Activated CD8-positive, alpha-beta T cell treated with anti-CD3 and anti-CD28 coated beads for 36 hours (primary cell): ENCODE data around the gene IRAK1. TPM values are rescaled to one million over a fixed set of nuclear protein-coding genes. Genes with fewer than 3 reads are reported as not detected.

ENCODE experiments used
- ATAC-seq: fragments of 200-7000 bp; cut with Tn5 transposase; one replicate; pipeline ENCODE4 v1.10.0; 2021; ENCODE audit warnings: mild to moderate bottlenecking, moderate library complexity
- CTCF ChIA-PET: fragments of 350-600 bp; sonication (Branson Sonifier 250); formaldehyde crosslinking; loops from one replicate; lab custom pipeline; 2021; ENCODE audit warnings: antibody characterized with exemption; lab: Charles Lee
- POLR2A ChIA-PET: fragments of 350-600 bp; sonication (Branson Sonifier 250); formaldehyde crosslinking; loops from one replicate; lab custom pipeline; 2021; ENCODE audit warnings: antibody characterized with exemption; lab: Charles Lee
- DNase-seq: peaks from one replicate; pipeline ENCODE4 v3.0.0-alpha.2; 2020
- H3K27ac Mint-ChIP-seq: one replicate; pipeline ENCODE4 v1.8.0; 2021; ENCODE audit warnings: mild to moderate bottlenecking, mixed read lengths
- H3K27me3 Mint-ChIP-seq: one replicate; pipeline ENCODE4 v1.8.0; 2021; ENCODE audit warnings: mixed read lengths
- H3K36me3 Mint-ChIP-seq: one replicate; pipeline ENCODE4 v1.8.0; 2021; ENCODE audit warnings: low read depth, mixed read lengths
- H3K4me1 Mint-ChIP-seq: one replicate; pipeline ENCODE4 v1.8.0; 2021; ENCODE audit warnings: low read depth, mixed read lengths
- H3K4me3 Mint-ChIP-seq: one replicate; pipeline ENCODE4 v1.8.0; 2021; ENCODE audit warnings: mild to moderate bottlenecking, moderate library complexity, mixed read lengths
- H3K9me3 Mint-ChIP-seq: one replicate; pipeline ENCODE4 v1.8.0; 2021; ENCODE audit warnings: mixed read lengths
- intact Hi-C: fragments of 100-400 bp; cut with micrococcal nuclease; formaldehyde crosslinking; loops from one replicate; pipeline ENCODE4 v1.10.0; 2022
- total RNA-seq, 2 experiments: library from RNA; stranded (reverse); gene quantifications; one replicate each; pipeline ENCODE4 v1.2.3, GENCODE V29; 2021
- TF ChIP-seq, protein P1 (sequence below): fragments of 200-600 bp; IDR thresholded peaks from one replicate; pipeline ENCODE4 v1.8.0; 2022; ENCODE audit warnings: antibody characterized with exemption, mild to moderate bottlenecking

Gene IRAK1
- total RNA-seq, 2 experiments from 2014 or later, result 134 to 136 TPM

DNA sequence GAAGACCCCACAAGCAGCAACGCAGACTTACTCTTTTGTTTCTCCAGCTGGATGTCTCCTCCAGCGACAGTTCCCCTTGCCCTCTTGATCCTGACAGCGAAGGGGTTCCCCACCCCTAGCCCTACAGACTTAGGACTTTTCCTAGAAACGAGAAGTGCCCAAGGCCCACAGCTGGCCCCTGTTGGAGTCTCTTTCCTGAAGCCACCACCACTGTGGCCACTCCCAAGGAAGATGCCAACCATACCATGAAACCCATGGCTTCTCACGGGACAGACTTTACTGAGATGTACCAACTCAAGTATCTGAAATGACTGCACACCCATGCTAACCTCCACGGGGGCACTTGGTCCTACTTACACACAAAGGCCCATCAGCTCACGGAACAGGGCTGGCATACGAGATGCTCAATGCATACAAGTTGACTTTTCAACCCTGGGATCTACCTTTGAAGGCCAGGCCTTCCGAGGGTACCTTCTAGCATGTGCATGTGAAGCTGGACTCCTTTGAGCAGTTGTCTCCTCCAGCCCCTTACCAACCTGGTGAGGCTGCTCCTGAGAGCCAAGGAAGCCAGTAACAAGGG, 924 bp upstream of the IRAK1 start:
- ChIA-PET CTCF (interaction anchor here (0.6 to 1.7 kb wide), 3 partner anchors 31 to 284 kb away, joined by 3 to 5 read pairs (median 3); no protein-coding TSS in a partner anchor), POLR2A (interaction anchor here (0.6 to 2.3 kb wide), 8 partner anchors 10 to 378 kb away, joined by 3 to 7 read pairs (median 4); partner anchors contain the start of genes ARHGAP4 and RPL10)
- intact Hi-C loops, result no loop called here
- Mint-ChIP-seq H3K27ac (peak overlapping the region; percentile 95), H3K9me3 (no peaks in the 10 kb centered on the region), H3K4me3 (peak overlapping the region; percentile 92), H3K4me1 (peaks cover 12% of the 10 kb centered on the region), H3K36me3 (peaks cover 22% of the 10 kb centered on the region), H3K27me3 (no peaks in the 10 kb centered on the region)
- TF ChIP-seq, protein P1, sequence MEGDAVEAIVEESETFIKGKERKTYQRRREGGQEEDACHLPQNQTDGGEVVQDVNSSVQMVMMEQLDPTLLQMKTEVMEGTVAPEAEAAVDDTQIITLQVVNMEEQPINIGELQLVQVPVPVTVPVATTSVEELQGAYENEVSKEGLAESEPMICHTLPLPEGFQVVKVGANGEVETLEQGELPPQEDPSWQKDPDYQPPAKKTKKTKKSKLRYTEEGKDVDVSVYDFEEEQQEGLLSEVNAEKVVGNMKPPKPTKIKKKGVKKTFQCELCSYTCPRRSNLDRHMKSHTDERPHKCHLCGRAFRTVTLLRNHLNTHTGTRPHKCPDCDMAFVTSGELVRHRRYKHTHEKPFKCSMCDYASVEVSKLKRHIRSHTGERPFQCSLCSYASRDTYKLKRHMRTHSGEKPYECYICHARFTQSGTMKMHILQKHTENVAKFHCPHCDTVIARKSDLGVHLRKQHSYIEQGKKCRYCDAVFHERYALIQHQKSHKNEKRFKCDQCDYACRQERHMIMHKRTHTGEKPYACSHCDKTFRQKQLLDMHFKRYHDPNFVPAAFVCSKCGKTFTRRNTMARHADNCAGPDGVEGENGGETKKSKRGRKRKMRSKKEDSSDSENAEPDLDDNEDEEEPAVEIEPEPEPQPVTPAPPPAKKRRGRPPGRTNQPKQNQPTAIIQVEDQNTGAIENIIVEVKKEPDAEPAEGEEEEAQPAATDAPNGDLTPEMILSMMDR, result no peak
- peak; percentile 14 for ATAC-seq
- DNase-seq, result peak; percentile 31

DNA sequence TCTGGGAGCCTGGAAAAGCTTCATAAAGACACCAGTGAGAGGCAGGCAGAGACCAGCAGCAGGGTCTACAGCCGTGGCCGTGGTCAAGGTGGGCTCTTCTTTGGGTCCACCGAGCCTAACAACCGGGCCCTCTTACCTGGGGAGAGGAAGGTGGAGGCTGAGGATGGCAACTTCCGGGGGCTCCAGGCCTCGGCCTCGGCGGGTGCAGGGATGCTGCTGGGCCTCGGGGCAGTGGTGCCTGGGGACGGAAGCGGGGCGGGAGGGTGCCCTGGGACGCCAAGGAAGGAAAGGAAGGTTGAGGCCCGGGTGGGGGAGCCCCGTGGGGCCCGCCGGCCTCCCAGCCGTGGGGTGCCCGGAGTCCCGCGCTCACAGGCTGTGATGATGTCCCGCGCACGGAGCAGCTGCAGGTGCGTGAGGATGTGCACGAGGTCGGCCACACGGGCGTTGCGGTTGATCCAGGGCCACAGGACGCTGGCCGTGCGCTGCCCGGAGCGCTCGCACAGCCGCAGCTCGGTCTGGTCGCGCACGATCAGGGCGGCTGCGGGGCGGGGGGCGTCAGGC, 561 bp downstream of the IRAK1 start:
- peak; percentile 31 for DNase-seq
- Mint-ChIP-seq H3K36me3 (peaks cover 29% of the 10 kb centered on the region), H3K27ac (peak overlapping the region; percentile 91), H3K9me3 (no peaks in the 10 kb centered on the region), H3K27me3 (no peaks in the 10 kb centered on the region), H3K4me3 (peak overlapping the region; percentile 86), H3K4me1 (peaks cover 22% of the 10 kb centered on the region)
- TF ChIP-seq, protein P1, result no peak
- POLR2A ChIA-PET, result interaction anchor here (0.6 to 2.3 kb wide), 4 partner anchors 9 to 94 kb away, joined by 3 to 7 read pairs (median 5); partner anchors contain the start of gene ARHGAP4
- CTCF ChIA-PET, result no interaction called here
- peak; percentile 18 for ATAC-seq
- intact Hi-C loops, result no loop called here

DNA sequence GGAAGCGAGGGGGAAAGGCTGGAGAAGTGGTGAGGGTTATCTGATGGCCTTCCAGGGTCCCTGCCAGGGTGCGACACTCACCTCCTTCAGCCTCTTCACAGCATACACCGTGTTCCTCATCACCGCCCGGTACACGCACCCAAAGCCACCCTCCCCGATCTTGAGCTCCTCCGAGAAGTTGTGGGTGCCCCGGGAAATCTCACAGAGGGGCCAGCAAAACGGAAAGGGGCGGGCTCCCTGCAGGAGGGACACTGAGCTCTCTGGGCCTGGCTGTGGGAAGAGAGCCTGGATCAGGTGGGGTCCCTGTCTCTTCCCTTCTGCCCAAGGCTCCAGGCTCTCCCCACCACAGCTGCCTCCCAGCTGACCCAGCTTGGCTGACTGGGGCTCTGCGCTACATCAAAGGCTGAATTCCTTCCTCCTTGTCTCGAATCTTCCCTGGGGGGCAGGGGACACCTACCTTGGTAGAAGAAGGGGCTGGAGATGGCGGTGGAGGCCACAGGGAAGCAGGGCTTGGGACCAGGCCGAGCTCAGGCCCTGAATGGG, 1.1 kb downstream of the IRAK1 start:
- peak overlapping the region; percentile 86 for H3K4me3 Mint-ChIP-seq
- ChIA-PET POLR2A (interaction anchor here (0.6 to 1.0 kb wide), 2 partner anchors 8 to 10 kb away, joined by 3 to 7 read pairs; no protein-coding TSS in a partner anchor), CTCF (no interaction called here)
- TF ChIP-seq, protein P1, result no peak
- H3K36me3 Mint-ChIP-seq, result peaks cover 31% of the 10 kb centered on the region
- peaks cover 22% of the 10 kb centered on the region for H3K4me1 Mint-ChIP-seq
- H3K9me3 Mint-ChIP-seq, result no peaks in the 10 kb centered on the region
- intact Hi-C loops, result no loop called here
- ATAC-seq (no peak), DNase-seq (no peak)
- peak overlapping the region; percentile 91 for H3K27ac Mint-ChIP-seq
- H3K27me3 Mint-ChIP-seq, result no peaks in the 10 kb centered on the region

DNA sequence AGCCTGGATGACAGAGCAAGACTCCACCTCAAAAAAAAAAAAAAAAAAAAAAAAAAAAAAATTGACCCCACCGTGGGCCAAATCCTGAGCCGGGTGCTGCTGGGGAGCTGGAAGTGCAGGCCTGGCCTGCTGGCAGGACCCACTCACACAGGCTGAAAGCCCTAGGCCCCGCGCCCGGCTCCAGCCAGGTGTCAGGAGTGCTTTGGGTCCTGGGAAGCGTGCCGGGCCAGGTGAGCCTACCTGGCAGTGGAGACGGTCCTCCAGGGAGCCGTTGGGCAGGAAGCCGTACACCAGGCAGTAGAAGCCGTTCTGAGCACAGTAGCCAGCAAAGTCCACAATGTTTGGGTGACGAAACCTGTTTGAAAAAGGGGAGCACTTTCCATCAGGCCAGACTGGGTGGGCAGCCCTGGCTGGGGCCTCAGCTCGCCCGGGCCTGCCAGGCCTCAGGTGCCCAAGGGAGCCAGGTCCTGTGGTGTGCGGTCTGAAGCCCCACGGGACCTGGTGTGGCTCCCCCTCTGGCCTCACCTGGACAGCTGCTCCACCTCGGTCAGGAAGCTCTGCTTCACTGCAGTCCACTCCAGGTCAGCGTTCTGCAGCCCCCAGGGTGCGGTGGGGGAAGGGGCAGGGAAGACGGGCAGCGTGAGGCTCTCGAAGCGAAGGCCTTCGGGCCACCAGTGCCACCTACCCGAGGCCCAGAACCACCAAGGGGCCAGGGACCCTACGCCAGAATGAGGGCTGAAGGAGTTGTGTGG, 1.8 kb downstream of the IRAK1 start:
- intact Hi-C loops, result no loop called here
- H3K36me3 Mint-ChIP-seq, result peaks cover 32% of the 10 kb centered on the region
- POLR2A ChIA-PET, result interaction anchor here (1.0 to 1.2 kb wide), 2 partner anchors 33 to 92 kb away, joined by 3 to 4 read pairs; no protein-coding TSS in a partner anchor
- H3K27me3 Mint-ChIP-seq, result no peaks in the 10 kb centered on the region
- H3K9me3 Mint-ChIP-seq, result no peaks in the 10 kb centered on the region
- no peak for ATAC-seq
- TF ChIP-seq, protein P1, result no peak
- CTCF ChIA-PET, result no interaction called here
- no peak for DNase-seq
- peak overlapping the region; percentile 86 for H3K4me3 Mint-ChIP-seq
- H3K27ac Mint-ChIP-seq, result peak overlapping the region; percentile 91
- H3K4me1 Mint-ChIP-seq, result peaks cover 22% of the 10 kb centered on the region
